SU-DHL-6 (cell line): ENCODE results near the gene IL10RA.
A peak's percentile ranks its signal among the peaks of the same experiment; 100 is the strongest.

Source experiments
- H2AFZ ChIP-seq: fragments of 200-600 bp; sonication (generic); 2 replicates; pipeline ENCODE4 v1.6.1; 2014; ENCODE audit warnings: low read depth, mild to moderate bottlenecking, moderate library complexity, mixed read lengths, antibody characterized with exemption, low read length; ENCODE audit not compliant: severe bottlenecking
- H3F3A ChIP-seq: fragments of 200-600 bp; shearing (Covaris generic); 2 replicates; pipeline ENCODE4 v1.6.0; 2016; ENCODE audit warnings: antibody characterized with exemption, mild to moderate bottlenecking; ENCODE audit not compliant: insufficient read depth
- H3K27ac ChIP-seq: fragments of 200-600 bp; sonication (generic); 2 replicates; pipeline ENCODE4 v1.5.1; 2016; ENCODE audit warnings: low read depth, mild to moderate bottlenecking, low read length, moderate library complexity, mixed read lengths
- H3K27me3 ChIP-seq: fragments of 200-600 bp; sonication (generic), shearing (Covaris generic); 2 replicates; pipeline ENCODE4 v1.6.0; 2014; ENCODE audit warnings: mild to moderate bottlenecking, low read length
- H3K36me3 ChIP-seq: fragments of 200-600 bp; sonication (generic); 2 replicates; pipeline ENCODE4 v1.6.1; 2014; ENCODE audit warnings: mild to moderate bottlenecking, low read length, mixed read lengths
- H3K4me2 ChIP-seq: fragments of 300-600, 200-600 bp; shearing (Covaris generic), sonication (generic); 2 replicates; pipeline ENCODE4 v1.6.0; 2014; ENCODE audit warnings: low read length, low read depth, mild to moderate bottlenecking; ENCODE audit not compliant: poor library complexity, severe bottlenecking
- H3K4me3 ChIP-seq: fragments of 200-600 bp; sonication (generic); 2 replicates; pipeline ENCODE4 v1.5.1; 2014; ENCODE audit warnings: antibody characterized with exemption, low read length, mild to moderate bottlenecking, mixed read lengths; ENCODE audit not compliant: insufficient read depth, poor library complexity, severe bottlenecking
- H3K79me2 ChIP-seq: fragments of 200-600 bp; sonication (generic); 2 replicates; pipeline ENCODE4 v1.6.1; 2014; ENCODE audit warnings: mild to moderate bottlenecking, low read length, moderate library complexity; ENCODE audit not compliant: insufficient read depth
- H3K9ac ChIP-seq: fragments of 200-600 bp; sonication (generic); 2 replicates; pipeline ENCODE4 v1.7.0; 2014; ENCODE audit warnings: mild to moderate bottlenecking, low read length
- H3K9me2 ChIP-seq: fragments of 200-600 bp; sonication (generic); replicated peaks from 2 replicates; pipeline ENCODE4 v1.6.1; 2014; ENCODE audit warnings: low read length; ENCODE audit not compliant: insufficient read depth
- H3K9me3 ChIP-seq: fragments of 200-600 bp; sonication (generic); 2 replicates; pipeline ENCODE4 v1.6.1; 2014; ENCODE audit warnings: low read length, mixed read lengths; ENCODE audit not compliant: insufficient read depth
- H4K20me1 ChIP-seq: fragments of 200-600 bp; sonication (generic); 2 replicates; pipeline ENCODE4 v1.6.1; 2014; ENCODE audit warnings: low read depth, mild to moderate bottlenecking, antibody characterized with exemption, low read length, moderate library complexity, mixed read lengths
- CTCF ChIP-seq: fragments of 200-600 bp; sonication (generic); IDR thresholded peaks from one replicate; pipeline ENCODE4 v1.5.1; 2017; ENCODE audit warnings: antibody characterized with exemption, mild to moderate bottlenecking, low read length, moderate library complexity; ENCODE audit not compliant: insufficient read depth, poor library complexity, severe bottlenecking
- EZH2phosphoT487 ChIP-seq: fragments of 200-600 bp; sonication (generic), shearing (Covaris generic); conservative IDR thresholded peaks from 2 replicates; pipeline ENCODE4 v1.6.1; 2018; ENCODE audit warnings: mild to moderate bottlenecking, antibody characterized with exemption, low read length, moderate library complexity, mixed read lengths

Gene IL10RA

GRCh38 chr11:118014022-118014421 lies 27.8 kb downstream of the IL10RA start:
- Histone ChIP-seq H3K79me2 (no peaks in the 10 kb centered on the region), H3K9me2 (no peaks in the 10 kb centered on the region), H3K36me3 (no peaks in the 10 kb centered on the region), H3F3A (peaks cover 35% of the 10 kb centered on the region), H3K27me3 (no peaks in the 10 kb centered on the region), H2AFZ (no peak overlapping the region), H3K9me3 (peaks cover 17% of the 10 kb centered on the region; the same call in 1 of the 2 replicates), H3K9ac (no peak overlapping the region), H4K20me1 (no peaks in the 10 kb centered on the region), H3K4me3 (no peak overlapping the region), H3K27ac (no peak overlapping the region), H3K4me2 (no peak overlapping the region)
- no peak for TF ChIP-seq EZH2phosphoT487
- no peak for TF ChIP-seq CTCF

- H3K36me3 ChIP-seq, result 0 out of 2 replicates have a peak, but pooled peaks cover 2% of the 10 kb centered on the region
- peak overlapping the region; percentile 5 for H3K4me2 ChIP-seq
- H3F3A ChIP-seq, result peaks cover 21% of the 10 kb centered on the region
- H3K9ac ChIP-seq, result no peak overlapping the region
- peak overlapping the region; percentile 42 for H3K27ac ChIP-seq
- no peaks in the 10 kb centered on the region for H4K20me1 ChIP-seq
- no peaks in the 10 kb centered on the region for H3K79me2 ChIP-seq
- H3K9me3 ChIP-seq, result peaks cover 17% of the 10 kb centered on the region; the same call in 1 of the 2 replicates
- no peaks in the 10 kb centered on the region for H3K9me2 ChIP-seq
- TF ChIP-seq CTCF (no peak), EZH2phosphoT487 (no peak)
- H2AFZ ChIP-seq, result no peak overlapping the region
- no peak overlapping the region for H3K4me3 ChIP-seq
- no peaks in the 10 kb centered on the region for H3K27me3 ChIP-seq
Measured at GRCh38 chr11:118015385-118015841, 29.2 kb downstream of the IL10RA start.

GRCh38 chr11:118016104-118016503 lies 29.9 kb downstream of the IL10RA start:
- Histone ChIP-seq H3F3A (peaks cover 16% of the 10 kb centered on the region), H3K79me2 (no peaks in the 10 kb centered on the region), H3K4me2 (peak overlapping the region; percentile 5), H4K20me1 (no peaks in the 10 kb centered on the region), H3K9ac (no peak overlapping the region), H3K27ac (peak overlapping the region; percentile 42), H3K27me3 (no peaks in the 10 kb centered on the region), H3K36me3 (peaks cover 9% of the 10 kb centered on the region; the same call in 1 of the 2 replicates), H3K4me3 (no peak overlapping the region), H2AFZ (no peak overlapping the region), H3K9me3 (peaks cover 23% of the 10 kb centered on the region; the same call in 1 of the 2 replicates), H3K9me2 (no peaks in the 10 kb centered on the region)
- no peak for TF ChIP-seq EZH2phosphoT487
- TF ChIP-seq CTCF, result no peak

- TF ChIP-seq CTCF (no peak), EZH2phosphoT487 (no peak)
- peaks cover 13% of the 10 kb centered on the region; the same call in 1 of the 2 replicates for H3K36me3 ChIP-seq
- no peak overlapping the region for H3K9ac ChIP-seq
- H3F3A ChIP-seq, result peaks cover 6% of the 10 kb centered on the region
- no peaks in the 10 kb centered on the region for H3K27me3 ChIP-seq
- no peak overlapping the region for H3K4me2 ChIP-seq
- H2AFZ ChIP-seq, result no peak overlapping the region
- no peak overlapping the region for H3K27ac ChIP-seq
- H3K79me2 ChIP-seq, result no peaks in the 10 kb centered on the region
- no peak overlapping the region for H3K4me3 ChIP-seq
- H3K9me2 ChIP-seq, result no peaks in the 10 kb centered on the region
- no peaks in the 10 kb centered on the region for H4K20me1 ChIP-seq
- peaks cover 23% of the 10 kb centered on the region; the same call in 1 of the 2 replicates for H3K9me3 ChIP-seq
Measured at GRCh38 chr11:118017111-118017510, 30.9 kb downstream of the IL10RA start.
